ENCODE measurements around the gene MEAK7. TPM values are rescaled to one million over a fixed set of nuclear protein-coding genes. Genes with fewer than 3 reads are reported as not detected.

Gene MEAK7
- total RNA-seq, 2 donors from 2014 or later: 17.0 to 23.4 TPM

- no peak for DNase-seq
Observed at GRCh38 chr16:84463221-84463620, 41.2 kb downstream of the MEAK7 start.

GRCh38 chr16:84462296-84463210, 41.9 kb downstream of the MEAK7 start:
- Histone ChIP-seq H3K27ac (no peak overlapping the region), H3K4me3 (no peak overlapping the region), H3K9ac (ENCODE audit: low read depth in 2 of 2, low read length in 2 of 2) (no peak overlapping the region), H3K4me1 (no peaks in the 10 kb centered on the region), H3K36me3 (peaks cover 7% of the 10 kb centered on the region), H3K9me3 (no peaks in the 10 kb centered on the region), H3K27me3 (no peaks in the 10 kb centered on the region)
- no peak for TF ChIP-seq CTCF (IDR thresholded peaks at IDR 0.05)
- intact Hi-C loops (cut with DNase I): no loop called here
- DNase-seq: no peak

More at GRCh38 chr16:84463221-84463620, 41.2 kb downstream of the MEAK7 start:
- TF ChIP-seq CTCF (IDR thresholded peaks at IDR 0.05): no peak
- Histone ChIP-seq H3K9me3 (no peaks in the 10 kb centered on the region), H3K4me1 (no peaks in the 10 kb centered on the region), H3K27me3 (no peaks in the 10 kb centered on the region), H3K9ac (ENCODE audit: low read depth in 2 of 2, low read length in 2 of 2) (no peak overlapping the region), H3K27ac (no peak overlapping the region), H3K36me3 (peaks cover 7% of the 10 kb centered on the region), H3K4me3 (no peak overlapping the region)
- intact Hi-C loops (cut with DNase I): no loop called here

- no peaks in the 10 kb centered on the region for H3K9me3 ChIP-seq
- TF ChIP-seq CTCF (IDR thresholded peaks at IDR 0.05): no peak
- DNase-seq: no peak
- H3K9ac ChIP-seq (ENCODE audit: low read depth in 2 of 2, low read length in 2 of 2): no peak overlapping the region
- no peak overlapping the region for H3K4me3 ChIP-seq
- no peak overlapping the region for H3K27ac ChIP-seq
- peaks cover 7% of the 10 kb centered on the region for H3K36me3 ChIP-seq
- no peaks in the 10 kb centered on the region for H3K4me1 ChIP-seq
- intact Hi-C loops (cut with DNase I): no loop called here
- H3K27me3 ChIP-seq: no peaks in the 10 kb centered on the region
Observed at GRCh38 chr16:84461413-84462295, 42.8 kb downstream of the MEAK7 start.

GRCh38 chr16:84461029-84461412, 43.4 kb downstream of the MEAK7 start:
- no peak for TF ChIP-seq CTCF (IDR thresholded peaks at IDR 0.05)
- no peak for DNase-seq
- peaks cover 7% of the 10 kb centered on the region for H3K36me3 ChIP-seq

GRCh38 chr16:84460406-84461028, 43.9 kb downstream of the MEAK7 start:
- DNase-seq: no peak
- intact Hi-C loops (cut with DNase I): no loop called here
- H3K27me3 ChIP-seq: no peaks in the 10 kb centered on the region
- no peak for TF ChIP-seq CTCF (IDR thresholded peaks at IDR 0.05)
- H3K9ac ChIP-seq (ENCODE audit: low read depth in 2 of 2, low read length in 2 of 2): no peak overlapping the region
- H3K4me1 ChIP-seq: no peaks in the 10 kb centered on the region
- H3K36me3 ChIP-seq: peaks cover 7% of the 10 kb centered on the region
- H3K27ac ChIP-seq: no peak overlapping the region
- no peaks in the 10 kb centered on the region for H3K9me3 ChIP-seq
- H3K4me3 ChIP-seq: no peak overlapping the region

More at GRCh38 chr16:84461029-84461412, 43.4 kb downstream of the MEAK7 start:
- no peaks in the 10 kb centered on the region for H3K9me3 ChIP-seq
- intact Hi-C loops (cut with DNase I): no loop called here
- H3K4me1 ChIP-seq: no peaks in the 10 kb centered on the region
- no peak overlapping the region for H3K9ac ChIP-seq (ENCODE audit: low read depth in 2 of 2, low read length in 2 of 2)
- H3K27me3 ChIP-seq: no peaks in the 10 kb centered on the region
- no peak overlapping the region for H3K27ac ChIP-seq
- H3K4me3 ChIP-seq: no peak overlapping the region

Measured in colonic mucosa (tissue), 4 donors.